Measurements from ENCODE around the gene ANXA1. TPM values are rescaled to one million over a fixed set of nuclear protein-coding genes. Genes with fewer than 3 reads are reported as not detected.

Gene ANXA1
- total RNA-seq, 4 donors from 2014 or later, result 358 to 550 (median 501) TPM

GRCh38 chr9:73114958-73115357 lies 36.7 kb upstream of the ANXA1 start:
- Histone ChIP-seq H3K4me3 (no peak overlapping the region), H3K9me3 (no peaks in the 10 kb centered on the region), H3K36me3 (no peaks in the 10 kb centered on the region), H3K27ac (no peak overlapping the region), H3K4me1 (peaks cover 6% of the 10 kb centered on the region), H3K27me3 (no peaks in the 10 kb centered on the region)
- no peak for TF ChIP-seq CTCF (IDR thresholded peaks at IDR 0.05)
- WGBS, result 94% methylated on average over 1 of the region's 1 CpG
- DNase-seq (ENCODE audit: low spot score in 2 of 2), result no peak

- no peak for TF ChIP-seq POLR2AphosphoS5 (IDR thresholded peaks at IDR 0.05)
- TF ChIP-seq CTCF (IDR thresholded peaks at IDR 0.05), result no peak
- TF ChIP-seq EP300 (IDR thresholded peaks at IDR 0.05), result no peak
- TF ChIP-seq POLR2A (IDR thresholded peaks at IDR 0.05), result no peak
- H3K4me1 ChIP-seq, result peaks cover 6% of the 10 kb centered on the region
- H3K4me3 ChIP-seq, result no peak overlapping the region
- WGBS, result 71% methylated on average over 1 of the region's 1 CpG
- H3K27me3 ChIP-seq, result no peaks in the 10 kb centered on the region
- H3K27ac ChIP-seq, result no peak overlapping the region
- no peaks in the 10 kb centered on the region for H3K9me3 ChIP-seq
- no peaks in the 10 kb centered on the region for H3K36me3 ChIP-seq
- DNase-seq (ENCODE audit: low spot score in 2 of 2), result no peak
Measured at GRCh38 chr9:73116031-73116430, 35.6 kb upstream of the ANXA1 start.

GRCh38 chr9:73116880-73117279 lies 34.8 kb upstream of the ANXA1 start:
- H3K36me3 ChIP-seq, result no peaks in the 10 kb centered on the region

GRCh38 chr9:73118286-73118685 lies 33.4 kb upstream of the ANXA1 start:
- Histone ChIP-seq H3K36me3 (no peaks in the 10 kb centered on the region), H3K4me3 (no peak overlapping the region), H3K4me1 (peaks cover 6% of the 10 kb centered on the region), H3K27me3 (no peaks in the 10 kb centered on the region), H3K9me3 (no peaks in the 10 kb centered on the region), H3K27ac (no peak overlapping the region)
- TF ChIP-seq EP300 (IDR thresholded peaks at IDR 0.05) (no peak), POLR2A (IDR thresholded peaks at IDR 0.05) (no peak), POLR2AphosphoS5 (IDR thresholded peaks at IDR 0.05) (no peak), CTCF (IDR thresholded peaks at IDR 0.05) (no peak)
- no peak for DNase-seq (ENCODE audit: low spot score in 2 of 2)

More at GRCh38 chr9:73116880-73117279, 34.8 kb upstream of the ANXA1 start:
- H3K9me3 ChIP-seq, result no peaks in the 10 kb centered on the region
- no peak for TF ChIP-seq POLR2A (IDR thresholded peaks at IDR 0.05)
- H3K27ac ChIP-seq, result no peak overlapping the region
- no peaks in the 10 kb centered on the region for H3K27me3 ChIP-seq
- WGBS, result 85% methylated on average over 1 of the region's 1 CpG
- H3K4me3 ChIP-seq, result no peak overlapping the region
- peaks cover 6% of the 10 kb centered on the region for H3K4me1 ChIP-seq
- DNase-seq (ENCODE audit: low spot score in 2 of 2), result no peak

- WGBS, result 73% methylated on average over 4 of the region's 4 CpGs
- TF ChIP-seq POLR2A (IDR thresholded peaks at IDR 0.05) (no peak), EP300 (IDR thresholded peaks at IDR 0.05) (no peak), CTCF (IDR thresholded peaks at IDR 0.05) (no peak), POLR2AphosphoS5 (IDR thresholded peaks at IDR 0.05) (no peak)
- Histone ChIP-seq H3K4me3 (no peak overlapping the region), H3K36me3 (no peaks in the 10 kb centered on the region), H3K9me3 (no peaks in the 10 kb centered on the region), H3K4me1 (peaks cover 5% of the 10 kb centered on the region), H3K27me3 (no peaks in the 10 kb centered on the region), H3K27ac (no peak overlapping the region)
- DNase-seq (ENCODE audit: low spot score in 2 of 2), result no peak
Measured at GRCh38 chr9:73118898-73119554, 32.6 kb upstream of the ANXA1 start.

GRCh38 chr9:73121375-73121935 lies 30.2 kb upstream of the ANXA1 start:
- TF ChIP-seq EP300 (IDR thresholded peaks at IDR 0.05), result no peak
- no peak for TF ChIP-seq CTCF (IDR thresholded peaks at IDR 0.05)
- no peak for TF ChIP-seq POLR2AphosphoS5 (IDR thresholded peaks at IDR 0.05)
- no peak for TF ChIP-seq POLR2A (IDR thresholded peaks at IDR 0.05)
- no peak overlapping the region for H3K27ac ChIP-seq
- WGBS, result 85% methylated on average over 1 of the region's 1 CpG
- H3K27me3 ChIP-seq, result no peaks in the 10 kb centered on the region
- no peaks in the 10 kb centered on the region for H3K9me3 ChIP-seq
- no peak overlapping the region for H3K4me3 ChIP-seq
- no peak for DNase-seq (ENCODE audit: low spot score in 2 of 2)
- no peaks in the 10 kb centered on the region for H3K36me3 ChIP-seq
- no peaks in the 10 kb centered on the region for H3K4me1 ChIP-seq

Measured in suprapubic skin (tissue), 4 donors.